GM06990 (cell line): ENCODE measurements around the gene CRTC3.

Source experiments
- DNase-seq: peaks from one replicate; pipeline ENCODE4 v3.0.0-alpha.2; 2011; ENCODE audit not compliant: insufficient read length; ENCODE audit errors: extremely low read depth
- H3K27me3 ChIP-seq: replicated peaks from 2 replicates; pipeline ENCODE4 v1.6.0; 2011; ENCODE audit warnings: low read length; ENCODE audit not compliant: control insufficient read depth, insufficient read depth
- H3K36me3 ChIP-seq: 2 replicates; pipeline ENCODE4 v1.5.1; 2011; ENCODE audit warnings: low read length; ENCODE audit not compliant: control insufficient read depth, insufficient read depth
- H3K4me3 ChIP-seq: replicated peaks from 2 replicates; pipeline ENCODE4 v1.5.1; 2011; ENCODE audit warnings: low read depth, mild to moderate bottlenecking, control low read depth, low read length
- CTCF ChIP-seq: IDR thresholded peaks from 2 replicates; pipeline ENCODE4 v1.5.1; 2011; ENCODE audit warnings: low read length, control low read depth, mild to moderate bottlenecking, inconsistent platforms; ENCODE audit not compliant: insufficient read depth, poor library complexity, severe bottlenecking

CRTC3 gene

GRCh38 chr15:90581771-90582352 is 52.1 kb downstream of the CRTC3 start:
- H3K36me3 ChIP-seq, result no peaks in the 10 kb centered on the region; the same call in none of the 2 replicates
- no peaks in the 10 kb centered on the region for H3K27me3 ChIP-seq
- DNase-seq, result no peak
- TF ChIP-seq CTCF, result no peak
- H3K4me3 ChIP-seq, result no peak overlapping the region

- DNase-seq, result no peak
- no peaks in the 10 kb centered on the region; the same call in none of the 2 replicates for H3K36me3 ChIP-seq
- no peak overlapping the region for H3K4me3 ChIP-seq
- no peaks in the 10 kb centered on the region for H3K27me3 ChIP-seq
- TF ChIP-seq CTCF, result no peak
Measured at GRCh38 chr15:90582553-90582952, 52.8 kb downstream of the CRTC3 start.

- no peak for DNase-seq
- Histone ChIP-seq H3K27me3 (no peaks in the 10 kb centered on the region), H3K4me3 (no peak overlapping the region), H3K36me3 (no peaks in the 10 kb centered on the region; the same call in none of the 2 replicates)
- no peak for TF ChIP-seq CTCF
Measured at GRCh38 chr15:90583471-90584252, 53.9 kb downstream of the CRTC3 start.

GRCh38 chr15:90584841-90585240 is 55.1 kb downstream of the CRTC3 start:
- Histone ChIP-seq H3K36me3 (no peaks in the 10 kb centered on the region; the same call in none of the 2 replicates), H3K4me3 (no peak overlapping the region), H3K27me3 (no peaks in the 10 kb centered on the region)
- no peak for DNase-seq
- no peak for TF ChIP-seq CTCF

- no peak for TF ChIP-seq CTCF
- no peak for DNase-seq
- H3K27me3 ChIP-seq, result no peaks in the 10 kb centered on the region
- H3K36me3 ChIP-seq, result no peaks in the 10 kb centered on the region; the same call in none of the 2 replicates
- no peak overlapping the region for H3K4me3 ChIP-seq
Measured at GRCh38 chr15:90585863-90586262, 56.1 kb downstream of the CRTC3 start.

- TF ChIP-seq CTCF, result no peak
- no peaks in the 10 kb centered on the region; the same call in 1 of the 2 replicates for H3K36me3 ChIP-seq
- H3K4me3 ChIP-seq, result no peak overlapping the region
- no peaks in the 10 kb centered on the region for H3K27me3 ChIP-seq
- DNase-seq, result no peak
Measured at GRCh38 chr15:90586948-90587347, 57.2 kb downstream of the CRTC3 start.
